K562 (cell line): Measurements from ENCODE around the gene BRCC3. TPM values are rescaled to one million over a fixed set of nuclear protein-coding genes. Genes with fewer than 3 reads are reported as not detected.

Experiments
- BMI1 ChIP-seq: fragments of 150-350 bp; IDR thresholded peaks from 2 replicates; pipeline ENCODE4 v1.6.1; 2014; ENCODE audit warnings: low read length
- BRF2 ChIP-seq: IDR thresholded peaks from 3 replicates; pipeline ENCODE4 v1.6.1; 2011; ENCODE audit warnings: borderline replicate concordance, mild to moderate bottlenecking; ENCODE audit not compliant: insufficient read length, insufficient read depth
- OTX1 ChIP-seq: fragments of 450-650 bp; formaldehyde crosslinking; IDR thresholded peaks from 2 replicates; pipeline ENCODE4 v1.4.0; 2022; ENCODE audit warnings: mild to moderate bottlenecking
- PURB ChIP-seq: sonication (generic); formaldehyde crosslinking; IDR thresholded peaks from 2 replicates; pipeline ENCODE4 v1.9.0; 2021; ENCODE audit warnings: low read depth, mild to moderate bottlenecking, missing genetic modification reagents
- RBM22 ChIP-seq: fragments of 200-400 bp; formaldehyde crosslinking; IDR thresholded peaks from 2 replicates; pipeline ENCODE4 v1.6.1; 2018; ENCODE audit warnings: low read length, low read depth; ENCODE audit not compliant: poor library complexity, severe bottlenecking
- SNIP1 ChIP-seq: fragments of 450-650 bp; IDR thresholded peaks from 2 replicates; pipeline ENCODE4 v1.7.1; 2017; ENCODE audit warnings: low read depth, mild to moderate bottlenecking
- ZNF780A ChIP-seq: fragments of 250-450 bp; sonication (Bioruptor Pico); IDR thresholded peaks from 2 replicates; pipeline ENCODE4 v1.5.0; 2021; ENCODE audit warnings: mild to moderate bottlenecking
- polyA plus RNA-seq, 8 experiments: library from polyadenylated mRNA; depleted of rRNA in 4 of 8; stranded (reverse) in 5 of 8; unstranded in 3 of 8; fragments of >200 nt; fragmentation: Nextera tagmentation in 2 of 8; fragmentation: Illumina TruSeq in 1 of 8; extraction: Ambion mirVana in 2 of 8; extraction: Trizol in 1 of 8; gene quantifications; 2 replicates each; pipeline versions ENCODE4 v1.2.1 to v1.2.3, GENCODE V29; 2011 to 2014; ENCODE audit warnings: inconsistent platforms in 1 of 8, missing spikeins in 1 of 8
- total RNA-seq, 7 experiments: library from RNA; depleted of rRNA in 6 of 7; stranded (reverse); fragments of >200 nt in 6 of 7; fragmentation: Illumina TruSeq in 2 of 7; extraction: Trizol in 2 of 7; gene quantifications; 2 replicates each; pipeline versions ENCODE4 v1.2.1 to v1.2.3, GENCODE V29; 2011 to 2021; ENCODE audit warnings: low replicate concordance in 1 of 7
- TF ChIP-seq, protein P1 (sequence below): fragments of 450-650 bp; IDR thresholded peaks from 2 replicates; pipeline ENCODE4 v1.6.1; 2016; ENCODE audit warnings: mild to moderate bottlenecking, moderate library complexity
- TF ChIP-seq, protein P2 (sequence below): fragments of 150-350 bp; IDR thresholded peaks from 2 replicates; pipeline ENCODE4 v1.6.1; 2014; ENCODE audit warnings: low read depth, mild to moderate bottlenecking, low read length, borderline replicate concordance
- TF ChIP-seq, protein P3 (sequence below): sonication (generic); formaldehyde crosslinking; IDR thresholded peaks from 2 replicates; pipeline ENCODE4 v1.8.0; 2022; ENCODE audit warnings: mild to moderate bottlenecking, missing genetic modification reagents

Gene BRCC3
- total and polyA plus RNA-seq, 9 of the 15 experiments (the other 6 are each of a cell fraction or from before 2014, with no cell fraction given): 9.6 to 44.8 (median 26.7) TPM

- TF ChIP-seq, protein P1, sequence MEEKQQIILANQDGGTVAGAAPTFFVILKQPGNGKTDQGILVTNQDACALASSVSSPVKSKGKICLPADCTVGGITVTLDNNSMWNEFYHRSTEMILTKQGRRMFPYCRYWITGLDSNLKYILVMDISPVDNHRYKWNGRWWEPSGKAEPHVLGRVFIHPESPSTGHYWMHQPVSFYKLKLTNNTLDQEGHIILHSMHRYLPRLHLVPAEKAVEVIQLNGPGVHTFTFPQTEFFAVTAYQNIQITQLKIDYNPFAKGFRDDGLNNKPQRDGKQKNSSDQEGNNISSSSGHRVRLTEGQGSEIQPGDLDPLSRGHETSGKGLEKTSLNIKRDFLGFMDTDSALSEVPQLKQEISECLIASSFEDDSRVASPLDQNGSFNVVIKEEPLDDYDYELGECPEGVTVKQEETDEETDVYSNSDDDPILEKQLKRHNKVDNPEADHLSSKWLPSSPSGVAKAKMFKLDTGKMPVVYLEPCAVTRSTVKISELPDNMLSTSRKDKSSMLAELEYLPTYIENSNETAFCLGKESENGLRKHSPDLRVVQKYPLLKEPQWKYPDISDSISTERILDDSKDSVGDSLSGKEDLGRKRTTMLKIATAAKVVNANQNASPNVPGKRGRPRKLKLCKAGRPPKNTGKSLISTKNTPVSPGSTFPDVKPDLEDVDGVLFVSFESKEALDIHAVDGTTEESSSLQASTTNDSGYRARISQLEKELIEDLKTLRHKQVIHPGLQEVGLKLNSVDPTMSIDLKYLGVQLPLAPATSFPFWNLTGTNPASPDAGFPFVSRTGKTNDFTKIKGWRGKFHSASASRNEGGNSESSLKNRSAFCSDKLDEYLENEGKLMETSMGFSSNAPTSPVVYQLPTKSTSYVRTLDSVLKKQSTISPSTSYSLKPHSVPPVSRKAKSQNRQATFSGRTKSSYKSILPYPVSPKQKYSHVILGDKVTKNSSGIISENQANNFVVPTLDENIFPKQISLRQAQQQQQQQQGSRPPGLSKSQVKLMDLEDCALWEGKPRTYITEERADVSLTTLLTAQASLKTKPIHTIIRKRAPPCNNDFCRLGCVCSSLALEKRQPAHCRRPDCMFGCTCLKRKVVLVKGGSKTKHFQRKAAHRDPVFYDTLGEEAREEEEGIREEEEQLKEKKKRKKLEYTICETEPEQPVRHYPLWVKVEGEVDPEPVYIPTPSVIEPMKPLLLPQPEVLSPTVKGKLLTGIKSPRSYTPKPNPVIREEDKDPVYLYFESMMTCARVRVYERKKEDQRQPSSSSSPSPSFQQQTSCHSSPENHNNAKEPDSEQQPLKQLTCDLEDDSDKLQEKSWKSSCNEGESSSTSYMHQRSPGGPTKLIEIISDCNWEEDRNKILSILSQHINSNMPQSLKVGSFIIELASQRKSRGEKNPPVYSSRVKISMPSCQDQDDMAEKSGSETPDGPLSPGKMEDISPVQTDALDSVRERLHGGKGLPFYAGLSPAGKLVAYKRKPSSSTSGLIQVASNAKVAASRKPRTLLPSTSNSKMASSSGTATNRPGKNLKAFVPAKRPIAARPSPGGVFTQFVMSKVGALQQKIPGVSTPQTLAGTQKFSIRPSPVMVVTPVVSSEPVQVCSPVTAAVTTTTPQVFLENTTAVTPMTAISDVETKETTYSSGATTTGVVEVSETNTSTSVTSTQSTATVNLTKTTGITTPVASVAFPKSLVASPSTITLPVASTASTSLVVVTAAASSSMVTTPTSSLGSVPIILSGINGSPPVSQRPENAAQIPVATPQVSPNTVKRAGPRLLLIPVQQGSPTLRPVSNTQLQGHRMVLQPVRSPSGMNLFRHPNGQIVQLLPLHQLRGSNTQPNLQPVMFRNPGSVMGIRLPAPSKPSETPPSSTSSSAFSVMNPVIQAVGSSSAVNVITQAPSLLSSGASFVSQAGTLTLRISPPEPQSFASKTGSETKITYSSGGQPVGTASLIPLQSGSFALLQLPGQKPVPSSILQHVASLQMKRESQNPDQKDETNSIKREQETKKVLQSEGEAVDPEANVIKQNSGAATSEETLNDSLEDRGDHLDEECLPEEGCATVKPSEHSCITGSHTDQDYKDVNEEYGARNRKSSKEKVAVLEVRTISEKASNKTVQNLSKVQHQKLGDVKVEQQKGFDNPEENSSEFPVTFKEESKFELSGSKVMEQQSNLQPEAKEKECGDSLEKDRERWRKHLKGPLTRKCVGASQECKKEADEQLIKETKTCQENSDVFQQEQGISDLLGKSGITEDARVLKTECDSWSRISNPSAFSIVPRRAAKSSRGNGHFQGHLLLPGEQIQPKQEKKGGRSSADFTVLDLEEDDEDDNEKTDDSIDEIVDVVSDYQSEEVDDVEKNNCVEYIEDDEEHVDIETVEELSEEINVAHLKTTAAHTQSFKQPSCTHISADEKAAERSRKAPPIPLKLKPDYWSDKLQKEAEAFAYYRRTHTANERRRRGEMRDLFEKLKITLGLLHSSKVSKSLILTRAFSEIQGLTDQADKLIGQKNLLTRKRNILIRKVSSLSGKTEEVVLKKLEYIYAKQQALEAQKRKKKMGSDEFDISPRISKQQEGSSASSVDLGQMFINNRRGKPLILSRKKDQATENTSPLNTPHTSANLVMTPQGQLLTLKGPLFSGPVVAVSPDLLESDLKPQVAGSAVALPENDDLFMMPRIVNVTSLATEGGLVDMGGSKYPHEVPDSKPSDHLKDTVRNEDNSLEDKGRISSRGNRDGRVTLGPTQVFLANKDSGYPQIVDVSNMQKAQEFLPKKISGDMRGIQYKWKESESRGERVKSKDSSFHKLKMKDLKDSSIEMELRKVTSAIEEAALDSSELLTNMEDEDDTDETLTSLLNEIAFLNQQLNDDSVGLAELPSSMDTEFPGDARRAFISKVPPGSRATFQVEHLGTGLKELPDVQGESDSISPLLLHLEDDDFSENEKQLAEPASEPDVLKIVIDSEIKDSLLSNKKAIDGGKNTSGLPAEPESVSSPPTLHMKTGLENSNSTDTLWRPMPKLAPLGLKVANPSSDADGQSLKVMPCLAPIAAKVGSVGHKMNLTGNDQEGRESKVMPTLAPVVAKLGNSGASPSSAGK: peak; percentile 83
- no peak for TF ChIP-seq OTX1
- no peak for TF ChIP-seq BRF2
- TF ChIP-seq, protein P2, sequence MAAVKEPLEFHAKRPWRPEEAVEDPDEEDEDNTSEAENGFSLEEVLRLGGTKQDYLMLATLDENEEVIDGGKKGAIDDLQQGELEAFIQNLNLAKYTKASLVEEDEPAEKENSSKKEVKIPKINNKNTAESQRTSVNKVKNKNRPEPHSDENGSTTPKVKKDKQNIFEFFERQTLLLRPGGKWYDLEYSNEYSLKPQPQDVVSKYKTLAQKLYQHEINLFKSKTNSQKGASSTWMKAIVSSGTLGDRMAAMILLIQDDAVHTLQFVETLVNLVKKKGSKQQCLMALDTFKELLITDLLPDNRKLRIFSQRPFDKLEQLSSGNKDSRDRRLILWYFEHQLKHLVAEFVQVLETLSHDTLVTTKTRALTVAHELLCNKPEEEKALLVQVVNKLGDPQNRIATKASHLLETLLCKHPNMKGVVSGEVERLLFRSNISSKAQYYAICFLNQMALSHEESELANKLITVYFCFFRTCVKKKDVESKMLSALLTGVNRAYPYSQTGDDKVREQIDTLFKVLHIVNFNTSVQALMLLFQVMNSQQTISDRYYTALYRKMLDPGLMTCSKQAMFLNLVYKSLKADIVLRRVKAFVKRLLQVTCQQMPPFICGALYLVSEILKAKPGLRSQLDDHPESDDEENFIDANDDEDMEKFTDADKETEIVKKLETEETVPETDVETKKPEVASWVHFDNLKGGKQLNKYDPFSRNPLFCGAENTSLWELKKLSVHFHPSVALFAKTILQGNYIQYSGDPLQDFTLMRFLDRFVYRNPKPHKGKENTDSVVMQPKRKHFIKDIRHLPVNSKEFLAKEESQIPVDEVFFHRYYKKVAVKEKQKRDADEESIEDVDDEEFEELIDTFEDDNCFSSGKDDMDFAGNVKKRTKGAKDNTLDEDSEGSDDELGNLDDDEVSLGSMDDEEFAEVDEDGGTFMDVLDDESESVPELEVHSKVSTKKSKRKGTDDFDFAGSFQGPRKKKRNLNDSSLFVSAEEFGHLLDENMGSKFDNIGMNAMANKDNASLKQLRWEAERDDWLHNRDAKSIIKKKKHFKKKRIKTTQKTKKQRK: no peak
- TF ChIP-seq RBM22: no peak
- no peak for TF ChIP-seq SNIP1
- no peak for TF ChIP-seq PURB (CRISPR knock-in tag)
- TF ChIP-seq, protein P3, sequence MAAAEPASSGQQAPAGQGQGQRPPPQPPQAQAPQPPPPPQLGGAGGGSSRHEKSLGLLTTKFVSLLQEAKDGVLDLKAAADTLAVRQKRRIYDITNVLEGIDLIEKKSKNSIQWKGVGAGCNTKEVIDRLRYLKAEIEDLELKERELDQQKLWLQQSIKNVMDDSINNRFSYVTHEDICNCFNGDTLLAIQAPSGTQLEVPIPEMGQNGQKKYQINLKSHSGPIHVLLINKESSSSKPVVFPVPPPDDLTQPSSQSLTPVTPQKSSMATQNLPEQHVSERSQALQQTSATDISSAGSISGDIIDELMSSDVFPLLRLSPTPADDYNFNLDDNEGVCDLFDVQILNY: no peak
- TF ChIP-seq ZNF780A (CRISPR knock-in tag): no peak
- no peak for TF ChIP-seq BMI1
Measured at GRCh38 chrX:155026727-155027508, 44.4 kb upstream of the BRCC3 start, which contains the start of gene FUNDC2 (continued).
